Dermis microvascular lymphatic vessel endothelial cell (primary cell): ENCODE data around the gene UBXN11. TPM values are rescaled to one million over a fixed set of nuclear protein-coding genes. Genes with fewer than 3 reads are reported as not detected.
A peak's percentile ranks its signal among the peaks of the same experiment; 100 is the strongest.
"Not testable (repeated sequence)": the region's sequence is repeated elsewhere in the genome, so short reads cannot be mapped to it uniquely, and the experiment has no call there.

Experiments
- DNase-seq, 2 donors: peaks; one replicate each; pipeline versions ENCODE4 v3.0.0 to v3.0.0-alpha.2; 2010; ENCODE audit warnings: low read depth in 2 of 2
- total RNA-seq: library from RNA; depleted of rRNA; stranded (reverse); fragments of >200 nt; gene quantifications from 2 replicates; pipeline ENCODE4 v1.2.1, GENCODE V29; 2014

UBXN11 gene
- total RNA-seq, 1 donor from 2014 or later: 1.7 TPM

DNA sequence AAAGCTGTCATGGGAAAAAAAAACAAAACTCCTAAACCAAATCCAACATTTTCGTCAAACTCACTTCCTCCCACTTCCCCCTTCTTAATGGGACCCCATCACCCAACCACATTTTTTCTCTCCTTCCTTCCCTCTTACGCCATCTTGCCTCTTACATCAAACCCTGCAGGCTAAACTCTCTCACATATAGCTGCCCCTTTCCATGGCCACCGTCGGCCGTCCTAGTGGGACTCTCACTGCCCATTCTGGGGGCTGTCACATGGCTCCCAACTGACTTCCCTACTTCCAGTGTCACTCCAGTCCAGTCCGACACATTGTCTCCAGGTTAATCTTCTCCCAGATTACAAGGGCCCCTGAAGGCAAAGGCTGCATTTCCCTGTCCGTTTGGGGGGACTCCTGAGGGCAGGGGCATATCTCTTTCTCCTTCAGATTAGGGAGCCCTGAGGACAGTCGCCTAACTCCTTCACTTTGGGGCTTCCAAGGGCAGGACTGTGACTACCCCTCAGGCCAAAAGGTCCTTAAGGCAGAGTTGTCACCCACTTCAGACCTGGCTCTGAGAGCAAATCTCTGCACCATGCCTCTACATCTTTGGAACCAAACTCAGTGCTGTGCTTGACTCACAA, 658 bp downstream of the UBXN11 start:
- no peak for DNase-seq

DNA sequence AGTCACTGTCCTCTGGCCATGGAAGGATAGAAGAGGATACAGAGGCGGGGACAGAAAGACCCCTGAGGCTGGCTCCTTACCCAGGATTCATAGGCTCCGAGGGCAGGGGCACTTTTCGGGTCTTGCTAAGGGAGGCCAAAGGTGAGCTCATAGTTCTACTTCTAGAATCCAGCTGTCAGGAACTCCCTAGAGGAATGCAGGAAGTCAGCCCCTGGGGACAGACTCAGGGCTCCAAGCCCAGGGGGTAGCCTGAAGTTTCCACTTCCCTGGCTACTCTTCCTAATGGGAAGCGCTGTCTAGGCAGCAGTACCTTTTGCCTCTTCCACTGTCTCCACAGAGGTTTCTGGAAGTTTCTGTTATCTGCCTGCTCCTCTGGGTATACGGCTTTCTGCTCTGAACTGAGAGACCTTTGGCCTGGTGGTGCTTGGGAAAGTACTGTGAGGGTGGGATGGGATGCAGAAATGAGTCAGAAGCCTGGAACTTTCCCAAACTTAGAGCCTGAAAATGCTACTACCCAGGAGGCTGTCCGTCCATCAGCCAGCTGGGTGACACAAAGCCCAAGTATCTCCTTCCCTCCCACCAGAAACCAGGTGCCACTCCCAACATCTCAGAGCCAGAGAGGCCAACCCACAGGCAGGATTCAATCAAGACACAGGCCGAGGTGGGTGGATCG, 3.6 kb downstream of the UBXN11 start:
- DNase-seq: peak in 1 of 2 donors; percentile 30

DNA sequence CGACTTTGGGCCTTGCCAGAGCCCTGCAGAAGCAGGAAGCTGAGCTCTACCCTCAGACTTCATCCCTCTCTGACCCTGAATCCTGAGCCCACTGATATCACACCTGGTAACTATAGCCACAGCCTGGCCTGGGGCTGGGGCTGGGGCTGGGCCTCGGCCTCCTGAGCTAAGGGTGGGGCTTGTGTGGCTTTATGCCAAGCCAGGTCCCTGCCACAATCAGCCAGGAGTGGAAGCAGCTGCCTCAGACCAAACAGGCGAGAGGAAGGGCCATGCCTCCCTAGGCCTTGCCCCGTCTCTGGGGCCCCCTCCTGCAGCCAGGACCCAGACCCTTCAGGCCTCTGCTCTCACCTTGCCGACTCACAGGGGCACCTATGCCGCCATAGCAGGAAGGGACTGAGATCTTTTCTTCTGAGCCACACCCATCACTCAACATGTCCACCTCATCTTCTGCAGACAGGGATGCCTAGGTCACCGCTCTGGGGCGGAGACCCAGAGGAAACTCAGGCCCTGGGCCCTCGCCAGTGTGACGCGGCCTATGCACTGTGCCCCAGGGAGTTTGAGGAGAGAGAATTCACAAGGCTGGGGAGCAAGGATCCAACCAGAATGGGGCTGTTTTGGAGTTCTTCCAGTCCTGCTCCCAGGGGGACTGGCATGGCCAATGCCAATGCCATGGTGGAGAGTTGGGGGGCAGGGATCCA, 5.7 kb downstream of the UBXN11 start:
- DNase-seq: no peak

DNA sequence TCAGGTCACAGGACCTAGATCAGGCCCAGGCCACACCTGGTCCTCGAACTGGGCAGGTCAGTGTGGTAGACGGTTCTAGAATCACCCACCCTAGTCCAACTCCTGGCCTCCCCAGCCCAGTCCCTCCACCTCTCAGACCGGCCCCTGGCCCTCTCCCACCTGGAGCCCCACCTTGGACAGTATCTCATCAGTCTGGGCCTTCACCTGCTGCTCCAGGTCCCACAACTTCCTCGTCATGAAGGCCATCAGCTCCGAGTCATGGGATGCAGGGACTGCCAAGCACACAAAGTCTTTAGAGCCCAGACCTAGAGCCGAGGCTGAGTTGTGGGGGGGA, 8.7 kb downstream of the UBXN11 start:
- no peak for DNase-seq

DNA sequence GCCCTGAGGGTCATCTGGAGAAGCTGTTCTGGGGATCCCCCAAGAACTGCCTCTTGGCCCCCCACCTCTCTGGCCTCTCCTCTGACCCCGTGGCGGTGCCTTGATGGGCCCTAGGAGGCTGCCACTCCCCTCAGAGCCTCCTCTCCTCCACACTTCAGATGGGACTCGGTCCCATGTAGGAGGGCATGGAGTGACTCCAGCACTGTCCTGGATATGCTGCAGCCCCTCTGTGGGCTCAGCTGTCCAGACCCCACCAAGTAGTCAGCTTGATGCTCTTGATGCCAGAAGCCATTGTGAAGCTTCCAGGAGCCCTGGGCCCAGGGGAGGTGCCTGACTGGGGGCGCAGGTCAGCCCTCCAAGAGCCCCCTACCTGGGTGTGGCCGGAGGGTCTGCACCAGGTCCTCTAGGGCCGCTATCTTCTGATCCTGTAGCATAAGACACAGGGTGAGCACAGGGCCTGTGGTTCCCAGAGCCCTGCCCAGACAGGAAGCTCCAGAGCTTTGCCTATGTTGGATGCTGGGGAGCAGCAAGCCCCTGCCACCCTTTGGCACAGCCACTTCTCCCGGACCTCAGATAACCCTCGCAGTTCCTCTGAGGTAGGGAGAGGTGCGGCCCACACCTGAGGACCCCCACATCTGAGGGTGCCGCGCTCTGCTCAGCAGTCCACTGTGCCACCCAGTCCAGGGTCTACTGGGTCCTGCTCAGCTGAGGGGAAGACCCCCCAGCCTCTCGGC, 9.2 kb downstream of the UBXN11 start:
- DNase-seq: no peak

DNA sequence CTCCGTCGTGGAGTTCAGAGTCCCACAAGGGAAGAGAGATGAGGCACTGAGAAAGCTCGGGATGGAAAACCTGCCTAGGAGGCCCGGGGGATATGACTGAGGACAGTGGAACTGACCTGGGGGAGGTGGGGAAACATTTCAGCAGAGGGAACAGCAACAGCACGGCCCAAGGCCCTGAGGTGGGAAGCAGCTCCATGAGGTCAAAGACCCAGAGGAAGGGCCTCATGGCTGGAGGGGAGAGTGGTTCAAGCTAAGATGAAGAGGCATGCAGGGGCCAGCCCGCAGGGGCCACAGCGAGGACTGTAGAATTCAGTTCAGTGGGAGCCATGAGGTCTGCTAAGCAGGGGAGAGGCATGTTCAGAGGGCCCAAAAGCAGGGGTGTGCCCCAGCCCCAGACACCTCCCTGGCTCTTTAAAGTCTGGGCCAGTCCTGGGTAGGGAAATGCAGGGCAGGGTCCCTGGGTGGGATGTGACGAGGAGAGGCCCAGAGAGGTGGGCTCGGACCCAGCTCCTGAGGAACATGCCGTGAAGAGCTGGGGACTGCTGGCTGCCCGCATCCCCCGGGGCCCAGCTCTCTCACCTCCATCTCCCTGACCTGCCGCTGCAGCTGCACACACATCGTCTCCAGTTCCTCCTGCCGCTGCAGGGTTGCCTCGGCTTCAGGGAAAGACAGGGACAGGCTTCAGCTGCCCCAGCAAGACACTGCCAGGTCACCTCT, 9.9 kb downstream of the UBXN11 start:
- DNase-seq: no peak

DNA sequence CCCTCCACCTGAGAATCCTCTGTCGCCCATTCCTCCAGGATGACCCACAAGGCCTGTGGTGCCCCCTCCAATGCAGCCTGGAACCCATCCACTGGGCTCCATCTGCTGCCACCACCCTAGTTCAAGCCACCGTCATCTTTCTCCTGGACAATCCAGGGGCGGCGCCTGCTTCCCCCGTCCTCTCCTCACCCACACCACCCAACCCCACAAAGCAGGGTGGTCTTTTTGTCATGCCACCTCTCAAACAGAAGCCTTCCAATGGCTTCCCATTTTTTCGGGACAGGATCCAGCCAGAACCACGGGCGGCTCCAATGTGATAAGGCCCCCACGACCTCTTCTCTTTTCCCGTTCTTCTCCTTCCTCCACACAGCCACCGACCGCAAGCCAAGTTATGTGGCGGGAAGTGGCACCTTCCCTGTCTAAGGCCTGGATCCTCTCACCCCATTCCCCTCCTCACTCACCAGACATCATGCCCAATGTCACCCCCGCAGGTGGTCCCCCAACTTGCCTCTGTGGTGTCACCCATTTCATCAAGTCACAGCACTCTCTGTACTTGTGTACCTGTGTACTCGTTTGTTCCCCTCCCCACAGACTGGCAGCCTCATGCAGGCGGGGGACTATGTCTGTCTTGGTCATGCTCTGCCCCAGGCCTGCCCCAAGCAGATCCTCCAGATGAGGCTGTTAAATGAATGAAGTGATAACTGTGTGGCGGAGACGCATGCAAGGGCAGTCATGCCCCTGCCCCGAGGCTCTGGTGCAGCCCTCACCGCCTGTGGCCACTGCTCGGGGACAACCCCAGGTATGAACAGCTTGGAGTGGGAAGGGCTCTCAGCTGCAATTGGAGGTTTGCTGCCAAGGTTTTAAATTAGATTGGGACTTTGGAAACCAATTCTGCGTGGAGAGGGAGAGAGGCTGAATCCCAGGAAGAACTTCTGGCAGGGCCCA, 11.0 kb downstream of the UBXN11 start:
- no peak for DNase-seq

DNA sequence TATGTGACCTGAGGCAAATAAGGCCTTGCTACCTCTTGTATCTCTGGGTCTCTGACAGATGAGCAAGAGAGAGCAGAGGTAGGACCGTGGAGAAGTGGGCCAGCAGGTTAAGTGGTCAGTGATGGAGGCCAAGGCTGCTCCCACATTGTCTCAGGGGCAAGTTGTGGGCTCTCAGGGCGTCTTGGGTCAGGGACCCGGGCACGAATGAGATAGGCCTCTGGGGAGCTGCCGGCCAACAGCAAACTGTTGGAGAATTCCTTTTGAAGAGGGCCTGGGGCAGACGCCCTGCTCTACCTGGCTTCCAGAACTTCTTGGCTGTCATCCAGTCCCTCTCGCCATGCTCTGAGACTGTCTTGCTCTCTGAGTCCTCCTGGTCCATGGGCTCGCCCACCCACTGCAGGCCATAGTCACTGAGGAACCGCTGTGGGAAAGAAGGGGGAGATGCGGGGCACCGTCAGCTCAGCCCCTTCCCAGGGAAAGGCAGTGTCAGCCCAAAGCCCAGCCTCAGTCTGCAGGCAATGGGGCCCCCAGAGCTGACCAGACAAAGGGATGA, 12.4 kb downstream of the UBXN11 start:
- DNase-seq: no peak

DNA sequence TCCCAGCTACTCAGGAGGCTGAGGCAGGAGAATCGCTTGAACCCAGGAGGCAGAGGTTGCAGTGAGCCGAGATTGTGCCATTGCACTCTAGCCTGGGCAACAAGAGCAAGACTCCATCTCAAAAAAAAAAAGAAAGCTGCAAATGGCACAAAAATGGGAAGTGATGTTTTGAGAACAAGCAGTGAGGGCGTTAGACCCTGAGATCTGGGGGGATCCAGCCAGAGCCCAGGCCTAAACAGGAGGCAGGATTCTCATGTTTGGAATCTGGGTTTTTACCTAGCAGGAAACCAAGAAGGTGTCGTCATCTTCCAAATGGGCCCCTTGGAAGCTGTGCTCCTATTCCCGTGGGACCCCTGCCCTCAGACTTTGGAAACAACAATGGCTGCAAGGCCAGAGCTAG, 13.7 kb downstream of the UBXN11 start:
- DNase-seq: not testable (repeated sequence)

DNA sequence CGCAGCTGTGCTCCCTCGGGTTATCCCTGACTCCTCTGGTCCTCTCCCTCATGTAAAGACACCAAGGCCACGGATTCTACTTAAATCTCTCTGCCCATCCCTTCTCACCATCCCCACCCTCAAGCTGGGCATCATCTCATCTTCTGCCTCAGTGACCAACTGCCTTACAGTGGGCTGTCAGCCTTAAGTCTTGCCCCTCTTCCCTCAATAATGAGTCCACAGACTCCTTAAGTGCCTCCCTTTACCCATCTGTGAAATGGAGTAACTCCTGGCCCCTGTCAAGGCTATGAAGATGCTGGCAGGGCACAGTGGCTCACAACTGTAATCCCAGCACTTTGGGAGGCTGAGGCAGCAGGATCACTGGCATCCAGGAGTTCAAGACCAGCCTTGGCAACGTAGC, 14.5 kb downstream of the UBXN11 start:
- no peak for DNase-seq

DNA sequence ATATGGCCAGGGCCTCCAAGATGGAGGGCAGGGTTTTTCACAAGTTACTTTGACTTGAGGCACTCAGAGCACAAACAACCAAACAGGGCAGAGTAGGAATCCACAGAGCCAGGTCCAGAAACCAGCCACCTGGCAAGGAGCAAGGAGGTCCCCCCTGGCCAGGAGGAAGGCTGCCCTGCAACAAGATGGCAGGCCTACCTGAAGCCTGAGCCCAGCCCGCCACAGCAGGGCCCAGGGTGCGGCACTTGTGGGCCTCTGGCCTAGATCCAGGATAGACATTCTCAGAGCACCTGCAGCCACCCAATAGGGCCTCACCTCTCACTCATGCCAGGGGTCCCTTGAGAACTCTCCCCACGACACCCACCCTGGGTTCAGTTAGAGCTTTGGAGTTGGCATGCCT, 15.0 kb downstream of the UBXN11 start:
- DNase-seq: no peak

DNA sequence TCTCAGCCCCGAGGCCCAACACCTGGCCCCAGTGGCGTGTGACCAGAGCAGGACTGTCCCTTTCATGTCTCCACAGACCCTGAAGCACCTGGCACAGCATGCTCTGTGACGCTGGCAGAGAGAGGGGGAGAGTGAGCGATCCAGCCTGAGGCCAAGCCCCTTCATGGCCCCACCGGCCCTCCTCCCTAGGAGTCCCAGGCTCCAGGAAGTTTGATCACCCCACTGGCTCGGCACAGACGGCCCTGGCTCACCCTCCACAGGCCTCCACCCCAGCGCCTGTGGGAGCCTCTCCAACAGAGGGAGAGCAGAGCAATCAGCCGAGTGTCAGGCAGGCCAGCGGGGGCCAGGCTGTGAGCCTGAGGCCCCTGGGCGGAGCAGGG, 15.6 kb downstream of the UBXN11 start:
- DNase-seq: no peak

DNA sequence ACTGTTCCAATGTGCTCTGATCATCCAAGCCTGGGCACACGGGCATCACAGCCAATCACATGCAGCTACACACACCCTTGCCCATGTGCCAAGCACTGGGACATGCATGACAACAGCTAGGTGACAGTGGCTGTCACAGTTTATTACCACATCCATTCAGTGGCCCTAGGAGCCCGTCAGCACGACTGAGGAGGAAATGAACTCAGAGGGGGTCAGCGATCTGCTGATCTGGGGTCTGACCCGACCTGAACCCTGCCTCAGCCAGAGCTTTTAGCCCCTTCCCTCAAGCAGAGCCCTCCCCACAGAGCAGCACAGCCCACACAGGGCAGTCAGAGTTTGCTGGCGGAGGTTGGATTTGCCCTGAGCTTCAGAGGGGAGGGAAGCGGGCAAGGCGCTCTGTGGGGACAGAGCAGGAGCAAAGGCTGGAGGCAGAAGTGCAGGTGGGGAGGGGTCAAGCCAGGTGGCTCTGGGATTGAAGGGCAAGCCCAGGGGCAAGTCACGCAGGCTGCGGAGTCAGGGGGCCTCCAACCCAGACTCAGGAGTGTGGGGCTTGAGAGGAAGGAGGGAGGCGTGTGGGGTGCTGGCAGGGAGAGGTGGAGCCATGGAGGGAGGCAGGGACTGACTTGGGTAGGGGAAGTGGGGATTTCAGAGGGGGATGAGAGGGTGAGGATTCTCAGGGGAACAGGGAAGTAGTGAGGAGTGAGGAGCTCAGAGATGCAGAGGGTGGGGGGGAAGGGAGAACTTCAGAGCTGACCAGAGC, 16.1 kb downstream of the UBXN11 start:
- no peak for DNase-seq

DNA sequence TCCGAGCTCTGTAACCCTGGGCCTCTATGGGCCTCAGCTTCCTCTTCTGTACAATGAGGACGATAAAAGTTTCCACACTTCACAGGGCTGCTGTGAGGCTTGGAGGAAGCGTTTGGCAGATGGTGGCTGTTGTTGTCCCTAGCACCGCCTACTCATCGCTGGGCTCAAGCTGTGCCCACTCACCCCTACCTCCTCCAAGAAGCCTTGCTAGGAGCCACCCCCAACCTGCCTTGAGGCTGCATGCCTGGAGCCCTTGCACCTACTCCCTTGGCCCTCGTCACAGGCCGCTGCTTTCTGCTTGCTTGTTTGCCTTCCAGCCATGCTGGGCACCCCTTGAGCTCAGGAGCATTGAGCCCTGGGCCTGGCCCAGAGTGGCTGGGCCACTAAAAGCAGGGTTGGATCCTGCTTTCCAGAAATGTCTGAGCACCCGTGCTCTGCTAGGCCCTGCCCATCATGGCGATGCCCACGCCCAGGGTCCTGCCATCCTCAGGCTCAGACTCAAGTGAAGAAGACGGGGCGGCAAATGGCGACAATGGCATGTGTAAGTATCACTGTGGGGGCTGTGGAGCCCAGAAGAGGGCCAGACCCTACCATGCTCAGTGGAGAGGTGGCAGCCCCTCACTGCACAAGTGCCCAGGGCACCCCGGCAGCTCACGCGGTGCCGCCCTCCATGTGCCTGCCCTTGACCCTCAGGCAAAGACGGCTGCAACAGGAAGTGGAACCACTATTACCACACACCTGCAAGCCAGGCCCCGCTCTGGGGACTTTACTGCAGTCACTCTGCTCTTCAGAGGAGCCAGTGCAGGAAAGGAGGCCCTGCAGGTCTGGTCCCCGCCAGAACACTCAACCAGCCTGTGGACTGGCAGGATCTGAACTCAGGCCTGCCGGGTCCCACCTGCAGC, 17.0 kb downstream of the UBXN11 start:
- no peak for DNase-seq

DNA sequence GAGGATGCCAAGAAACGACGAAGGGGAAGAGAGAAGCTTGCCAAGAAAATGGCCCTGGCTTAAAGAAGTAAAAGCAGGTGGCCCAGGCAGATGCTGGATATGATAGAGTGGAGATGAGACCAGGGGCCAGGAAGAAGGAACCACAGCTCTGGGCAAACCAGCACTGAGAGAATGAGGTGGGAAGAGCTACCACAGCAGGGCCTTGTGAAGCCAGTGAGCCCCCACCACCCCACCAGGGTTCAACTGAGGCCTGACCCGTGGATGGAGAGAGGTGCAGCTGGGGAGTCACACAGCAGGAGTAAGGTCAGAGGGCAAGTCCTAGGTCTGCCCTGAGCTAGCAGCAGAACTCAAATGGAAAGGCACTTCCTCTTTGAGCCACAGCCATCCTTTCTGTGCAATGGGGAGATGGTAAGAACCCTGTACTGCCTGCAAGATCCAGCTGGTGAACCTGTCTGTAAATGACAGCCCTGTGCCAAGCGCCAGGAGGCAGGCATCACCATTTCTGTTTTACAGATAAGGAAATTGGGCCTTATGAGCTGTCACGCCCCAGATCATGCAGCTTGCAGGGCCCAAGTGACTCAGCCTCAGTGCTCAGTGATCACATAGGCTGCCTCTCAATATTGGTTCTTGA, 18.0 kb downstream of the UBXN11 start:
- DNase-seq: no peak

DNA sequence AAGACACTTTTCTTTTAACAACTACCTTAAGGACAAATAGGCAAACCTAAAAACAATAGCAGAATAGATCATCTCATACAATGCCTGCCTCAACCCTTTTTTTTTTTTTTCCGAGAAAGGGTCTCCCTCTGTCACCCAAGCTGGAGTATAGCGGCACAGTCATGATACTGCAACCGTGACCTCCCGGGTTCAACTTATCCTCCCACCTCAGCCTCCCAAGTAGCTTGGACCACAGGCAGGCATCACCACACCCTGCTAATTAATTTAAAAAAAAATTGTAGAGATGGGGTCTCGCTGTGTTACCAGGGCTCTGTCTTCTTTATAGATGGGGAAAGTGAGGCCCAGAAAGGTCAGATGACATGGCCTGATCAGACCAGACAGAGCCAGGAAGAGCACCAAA, 18.6 kb downstream of the UBXN11 start:
- no peak for DNase-seq

DNA sequence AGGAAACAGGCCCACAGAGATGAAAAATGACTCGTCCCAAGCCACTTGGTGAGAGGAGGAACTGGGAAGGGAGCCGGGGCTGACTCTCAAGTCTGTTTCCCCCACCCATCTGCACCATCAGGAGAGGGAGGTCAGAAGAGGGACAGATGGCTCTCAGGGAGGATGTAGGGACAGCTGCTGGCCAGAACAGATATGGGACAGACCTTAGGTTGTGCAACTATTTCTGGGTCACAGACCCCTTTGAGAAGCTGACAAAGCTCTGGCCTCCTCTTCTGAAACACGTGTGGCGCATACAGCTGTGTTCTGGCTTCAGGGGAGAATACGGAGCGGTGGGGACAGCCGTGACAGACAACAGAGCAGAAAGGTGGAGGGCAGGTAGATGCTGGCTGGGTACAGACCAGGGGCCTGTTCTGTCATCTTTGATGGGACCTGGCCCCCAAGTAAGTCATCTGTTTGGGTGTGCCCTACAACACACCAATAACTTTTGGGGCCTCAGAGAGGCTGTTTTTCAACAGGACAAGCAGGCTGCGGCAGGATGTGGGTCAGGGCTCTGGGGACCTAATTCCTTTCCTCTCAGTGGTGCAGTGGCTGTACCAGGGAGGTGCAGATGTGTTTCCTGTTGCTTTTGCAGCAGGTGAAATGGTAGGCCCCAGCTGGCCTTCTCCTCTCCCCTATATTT, 19.3 kb downstream of the UBXN11 start:
- no peak for DNase-seq

DNA sequence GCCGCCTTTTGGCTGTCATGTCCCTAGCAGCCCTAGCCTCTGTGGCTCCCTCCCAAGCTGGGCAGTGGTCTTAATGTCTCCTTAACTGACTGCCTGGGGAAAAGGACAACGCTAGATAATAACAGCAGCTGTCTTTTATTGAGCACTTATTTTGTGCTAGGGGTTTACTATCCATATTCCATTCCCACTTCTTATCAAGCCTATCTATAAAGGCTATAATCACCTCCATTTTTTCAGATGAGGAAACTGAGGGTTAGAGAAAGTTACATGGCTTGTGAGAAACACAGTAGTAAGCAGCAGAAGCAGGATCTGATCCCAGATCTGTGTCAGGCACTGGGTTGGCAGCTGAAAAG, 20.4 kb downstream of the UBXN11 start:
- DNase-seq: no peak
